DOHH2 (cell line): ENCODE data around the gene KRT80.

Experiments used
- H3F3A ChIP-seq: fragments of 200-600 bp; sonication (generic), shearing (Covaris generic); 2 replicates; pipeline ENCODE4 v1.6.0; 2016; ENCODE audit warnings: antibody characterized with exemption, mild to moderate bottlenecking; ENCODE audit not compliant: control insufficient read depth, insufficient read depth
- H3K27ac ChIP-seq: fragments of 200-600 bp; sonication (generic); 2 replicates; pipeline ENCODE4 v1.5.1; 2014; ENCODE audit warnings: low read depth, mild to moderate bottlenecking, low read length, moderate library complexity
- H3K27me3 ChIP-seq: fragments of 200-600 bp; sonication (generic); 2 replicates; pipeline ENCODE4 v1.6.1; 2014; ENCODE audit warnings: mild to moderate bottlenecking, low read length, mixed read lengths; ENCODE audit not compliant: control insufficient read depth
- H3K36me3 ChIP-seq: fragments of 200-600 bp; sonication (generic); 2 replicates; pipeline ENCODE4 v1.6.1; 2014; ENCODE audit warnings: mild to moderate bottlenecking, low read length, moderate library complexity, mixed read lengths; ENCODE audit not compliant: control insufficient read depth
- H3K4me1 ChIP-seq: fragments of 200-600 bp; sonication (generic); 2 replicates; pipeline ENCODE4 v1.6.1; 2014; ENCODE audit warnings: mild to moderate bottlenecking, low read length, mixed read lengths; ENCODE audit not compliant: control insufficient read depth
- H3K4me2 ChIP-seq: fragments of 200-600 bp; sonication (generic); 2 replicates; pipeline ENCODE4 v1.6.0; 2014; ENCODE audit warnings: mild to moderate bottlenecking, low read length, moderate library complexity
- H3K4me3 ChIP-seq: fragments of 200-600 bp; sonication (generic); 2 replicates; pipeline ENCODE4 v1.5.1; 2014; ENCODE audit warnings: mild to moderate bottlenecking, low read length, mixed read lengths
- H3K79me2 ChIP-seq: fragments of 200-600 bp; sonication (generic); 2 replicates; pipeline ENCODE4 v1.6.1; 2014; ENCODE audit warnings: mild to moderate bottlenecking, low read length, mixed read lengths; ENCODE audit not compliant: control insufficient read depth
- H3K9me2 ChIP-seq: fragments of 200-600 bp; sonication (generic); replicated peaks from 2 replicates; pipeline ENCODE4 v1.6.1; 2014; ENCODE audit warnings: mild to moderate bottlenecking, low read length, mixed read lengths; ENCODE audit not compliant: control insufficient read depth
- H3K9me3 ChIP-seq: fragments of 200-600 bp; sonication (generic); 2 replicates; pipeline ENCODE4 v1.6.1; 2014; ENCODE audit warnings: antibody characterized with exemption, low read length, mixed read lengths; ENCODE audit not compliant: control insufficient read depth, insufficient read depth
- H4K20me1 ChIP-seq: fragments of 200-600 bp; sonication (generic); 2 replicates; pipeline ENCODE4 v1.6.0; 2014; ENCODE audit warnings: low read depth, mild to moderate bottlenecking, antibody characterized with exemption, low read length, moderate library complexity; ENCODE audit not compliant: control insufficient read depth, insufficient read depth
- CTCF ChIP-seq: fragments of 200-600 bp; sonication (generic); IDR thresholded peaks from one replicate; pipeline ENCODE4 v1.5.1; 2014; ENCODE audit warnings: antibody characterized with exemption, mild to moderate bottlenecking, low read depth, low read length; ENCODE audit not compliant: poor library complexity, severe bottlenecking
- EZH2phosphoT487 ChIP-seq: fragments of 200-600 bp; sonication (generic); IDR thresholded peaks from 2 replicates; pipeline ENCODE4 v1.6.1; 2017; ENCODE audit warnings: borderline replicate concordance, mild to moderate bottlenecking, antibody characterized with exemption, low read length, moderate library complexity, mixed read lengths

The KRT80 gene

GRCh38 chr12:52173526-52173925 lies 18.3 kb downstream of the KRT80 start:
- no peaks in the 10 kb centered on the region for H3F3A ChIP-seq
- no peaks in the 10 kb centered on the region for H3K36me3 ChIP-seq

GRCh38 chr12:52172956-52173355 lies 18.9 kb downstream of the KRT80 start:
- H3K4me3 ChIP-seq, result no peak overlapping the region
- TF ChIP-seq CTCF (no peak), EZH2phosphoT487 (no peak)
- no peaks in the 10 kb centered on the region for H3K79me2 ChIP-seq
- H4K20me1 ChIP-seq, result no peaks in the 10 kb centered on the region
- no peaks in the 10 kb centered on the region for H3K9me2 ChIP-seq
- H3K9me3 ChIP-seq, result no peaks in the 10 kb centered on the region
- no peak overlapping the region for H3K27ac ChIP-seq
- no peaks in the 10 kb centered on the region for H3K36me3 ChIP-seq
- no peak overlapping the region for H3K4me2 ChIP-seq
- H3K27me3 ChIP-seq, result peaks cover 7% of the 10 kb centered on the region; the same call in 1 of the 2 replicates
- H3F3A ChIP-seq, result no peaks in the 10 kb centered on the region
- H3K4me1 ChIP-seq, result no peaks in the 10 kb centered on the region

More at GRCh38 chr12:52173526-52173925, 18.3 kb downstream of the KRT80 start:
- Histone ChIP-seq H3K27me3 (peaks cover 4% of the 10 kb centered on the region; the same call in 1 of the 2 replicates), H3K79me2 (no peaks in the 10 kb centered on the region), H3K9me3 (no peaks in the 10 kb centered on the region), H4K20me1 (no peaks in the 10 kb centered on the region), H3K9me2 (no peaks in the 10 kb centered on the region), H3K4me3 (no peak overlapping the region), H3K4me2 (no peak overlapping the region), H3K27ac (no peak overlapping the region), H3K4me1 (no peaks in the 10 kb centered on the region)
- no peak for TF ChIP-seq EZH2phosphoT487

- no peaks in the 10 kb centered on the region for H3K79me2 ChIP-seq
- no peaks in the 10 kb centered on the region for H3F3A ChIP-seq
- H3K36me3 ChIP-seq, result no peaks in the 10 kb centered on the region
- H3K27me3 ChIP-seq, result peaks cover 13% of the 10 kb centered on the region
- no peak overlapping the region for H3K27ac ChIP-seq
- H3K4me2 ChIP-seq, result no peak overlapping the region
- no peaks in the 10 kb centered on the region for H3K9me2 ChIP-seq
- no peak overlapping the region for H3K4me3 ChIP-seq
- peak; percentile 50 for TF ChIP-seq CTCF
- TF ChIP-seq EZH2phosphoT487, result no peak
- no peaks in the 10 kb centered on the region for H3K4me1 ChIP-seq
- no peaks in the 10 kb centered on the region for H3K9me3 ChIP-seq
- no peaks in the 10 kb centered on the region for H4K20me1 ChIP-seq
Observed at GRCh38 chr12:52171950-52172512, 19.8 kb downstream of the KRT80 start.

- no peak overlapping the region for H3K27ac ChIP-seq
- no peaks in the 10 kb centered on the region for H3K9me2 ChIP-seq
- no peak overlapping the region for H3K4me3 ChIP-seq
- no peak overlapping the region for H3K4me2 ChIP-seq
- no peaks in the 10 kb centered on the region for H3K9me3 ChIP-seq
- peaks cover 13% of the 10 kb centered on the region for H3K27me3 ChIP-seq
- TF ChIP-seq CTCF (no peak), EZH2phosphoT487 (no peak)
- H3K4me1 ChIP-seq, result no peaks in the 10 kb centered on the region
- H3F3A ChIP-seq, result no peaks in the 10 kb centered on the region
- no peaks in the 10 kb centered on the region for H3K79me2 ChIP-seq
- H4K20me1 ChIP-seq, result no peaks in the 10 kb centered on the region
- no peaks in the 10 kb centered on the region for H3K36me3 ChIP-seq
Observed at GRCh38 chr12:52170827-52171226, 21.0 kb downstream of the KRT80 start.
